ENCODE measurements around the gene ZNF214. TPM values are rescaled to one million over a fixed set of nuclear protein-coding genes. Genes with fewer than 3 reads are reported as not detected.
"Not testable (repeated sequence)": the region's sequence is repeated elsewhere in the genome, so short reads cannot be mapped to it uniquely, and the experiment has no call there.

ZNF214 gene
- total RNA-seq, 2 experiments from 2014 or later = not detected

GRCh38 chr11:6991227-6991626 lies 28.9 kb downstream of the ZNF214 start:
- Mint-ChIP-seq H3K36me3 (ENCODE audit: low read depth) (no peaks in the 10 kb centered on the region), H3K9me3 (no peaks in the 10 kb centered on the region), H3K27me3 (no peaks in the 10 kb centered on the region), H3K4me3 (no peak overlapping the region), H3K27ac (no peak overlapping the region), H3K4me1 (ENCODE audit: low read depth) (no peaks in the 10 kb centered on the region)
- no peak for ATAC-seq
- ChIA-PET POLR2A (no interaction called here), CTCF (no interaction called here)
- intact Hi-C loops (cut with micrococcal nuclease) = no loop called here
- TF ChIP-seq, protein P1, sequence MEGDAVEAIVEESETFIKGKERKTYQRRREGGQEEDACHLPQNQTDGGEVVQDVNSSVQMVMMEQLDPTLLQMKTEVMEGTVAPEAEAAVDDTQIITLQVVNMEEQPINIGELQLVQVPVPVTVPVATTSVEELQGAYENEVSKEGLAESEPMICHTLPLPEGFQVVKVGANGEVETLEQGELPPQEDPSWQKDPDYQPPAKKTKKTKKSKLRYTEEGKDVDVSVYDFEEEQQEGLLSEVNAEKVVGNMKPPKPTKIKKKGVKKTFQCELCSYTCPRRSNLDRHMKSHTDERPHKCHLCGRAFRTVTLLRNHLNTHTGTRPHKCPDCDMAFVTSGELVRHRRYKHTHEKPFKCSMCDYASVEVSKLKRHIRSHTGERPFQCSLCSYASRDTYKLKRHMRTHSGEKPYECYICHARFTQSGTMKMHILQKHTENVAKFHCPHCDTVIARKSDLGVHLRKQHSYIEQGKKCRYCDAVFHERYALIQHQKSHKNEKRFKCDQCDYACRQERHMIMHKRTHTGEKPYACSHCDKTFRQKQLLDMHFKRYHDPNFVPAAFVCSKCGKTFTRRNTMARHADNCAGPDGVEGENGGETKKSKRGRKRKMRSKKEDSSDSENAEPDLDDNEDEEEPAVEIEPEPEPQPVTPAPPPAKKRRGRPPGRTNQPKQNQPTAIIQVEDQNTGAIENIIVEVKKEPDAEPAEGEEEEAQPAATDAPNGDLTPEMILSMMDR (IDR thresholded peaks at IDR 0.05) = no peak
- no peak for DNase-seq

- Mint-ChIP-seq H3K4me1 (ENCODE audit: low read depth) (no peaks in the 10 kb centered on the region), H3K36me3 (ENCODE audit: low read depth) (no peaks in the 10 kb centered on the region), H3K27ac (no peak overlapping the region), H3K27me3 (peaks cover 1% of the 10 kb centered on the region), H3K4me3 (no peak overlapping the region), H3K9me3 (no peaks in the 10 kb centered on the region)
- intact Hi-C loops (cut with micrococcal nuclease) = no loop called here
- ChIA-PET POLR2A (no interaction called here), CTCF (no interaction called here)
- TF ChIP-seq, protein P1 (IDR thresholded peaks at IDR 0.05) = no peak
- ATAC-seq (no peak), DNase-seq (no peak)
These were observed 31.6 kb downstream of the ZNF214 start for GRCh38 chr11:6988506-6988905.

DNA sequence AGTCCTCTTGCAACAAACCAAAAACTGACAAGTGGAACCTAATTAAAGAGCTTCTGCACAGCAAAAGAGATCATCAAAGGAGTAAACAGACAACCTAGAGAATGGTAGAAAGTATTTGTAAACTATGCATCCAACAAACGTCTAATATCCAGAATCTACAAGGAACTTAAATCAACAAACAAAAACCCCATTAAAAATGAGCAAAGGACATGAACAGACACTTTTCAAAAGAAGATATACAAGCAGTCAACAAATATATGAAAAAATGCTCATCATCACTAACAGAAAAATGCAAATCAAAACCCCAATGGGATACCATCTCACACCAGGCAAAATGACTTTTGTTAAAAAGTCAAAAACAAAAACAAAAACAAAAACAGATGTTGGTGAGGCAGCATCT lies 33.7 kb downstream of the ZNF214 start:
- Mint-ChIP-seq H3K27me3 (peaks cover 3% of the 10 kb centered on the region), H3K9me3 (no peaks in the 10 kb centered on the region), H3K4me1 (ENCODE audit: low read depth) (no peaks in the 10 kb centered on the region), H3K4me3 (no peak overlapping the region), H3K27ac (no peak overlapping the region), H3K36me3 (ENCODE audit: low read depth) (no peaks in the 10 kb centered on the region)
- DNase-seq (no peak), ATAC-seq (no peak)
- TF ChIP-seq, protein P1 (IDR thresholded peaks at IDR 0.05) = no peak
- CTCF ChIA-PET = no interaction called here
- POLR2A ChIA-PET = interaction anchor here (0.7 kb wide), 1 partner anchor 219 kb away, joined by 3 read pairs; no protein-coding TSS in a partner anchor
- intact Hi-C loops (cut with micrococcal nuclease) = no loop called here

DNA sequence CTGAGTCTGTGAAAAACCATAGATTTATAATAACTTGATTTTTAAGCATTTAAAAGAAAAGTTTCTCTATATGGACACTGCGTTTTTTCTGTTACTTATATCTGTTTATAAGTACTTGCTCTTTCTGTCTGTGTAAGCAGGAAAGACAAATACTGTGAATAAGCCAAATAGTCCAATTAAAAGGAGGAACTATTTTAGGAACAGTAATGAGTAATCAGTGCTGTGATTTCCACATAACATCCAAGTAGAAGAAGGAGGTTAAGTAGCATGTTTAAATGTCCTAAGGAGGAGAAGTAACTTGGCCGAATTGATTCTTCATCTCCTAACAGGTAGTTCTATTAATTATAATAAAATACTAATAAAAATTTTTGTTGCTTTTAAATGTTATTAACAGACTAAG lies 40.8 kb downstream of the ZNF214 start:
- ChIA-PET CTCF (interaction anchor here (0.7 to 0.9 kb wide), 2 partner anchors 13 to 14 kb away, joined by 3 read pairs; no protein-coding TSS in a partner anchor), POLR2A (no interaction called here)
- intact Hi-C loops (cut with micrococcal nuclease) = no loop called here
- Mint-ChIP-seq H3K9me3 (no peaks in the 10 kb centered on the region), H3K4me1 (ENCODE audit: low read depth) (no peaks in the 10 kb centered on the region), H3K27me3 (peaks cover 4% of the 10 kb centered on the region), H3K4me3 (no peak overlapping the region), H3K36me3 (ENCODE audit: low read depth) (no peaks in the 10 kb centered on the region), H3K27ac (no peak overlapping the region)
- DNase-seq = no peak
- ATAC-seq = no peak
- TF ChIP-seq, protein P1 (IDR thresholded peaks at IDR 0.05) = no peak

DNA sequence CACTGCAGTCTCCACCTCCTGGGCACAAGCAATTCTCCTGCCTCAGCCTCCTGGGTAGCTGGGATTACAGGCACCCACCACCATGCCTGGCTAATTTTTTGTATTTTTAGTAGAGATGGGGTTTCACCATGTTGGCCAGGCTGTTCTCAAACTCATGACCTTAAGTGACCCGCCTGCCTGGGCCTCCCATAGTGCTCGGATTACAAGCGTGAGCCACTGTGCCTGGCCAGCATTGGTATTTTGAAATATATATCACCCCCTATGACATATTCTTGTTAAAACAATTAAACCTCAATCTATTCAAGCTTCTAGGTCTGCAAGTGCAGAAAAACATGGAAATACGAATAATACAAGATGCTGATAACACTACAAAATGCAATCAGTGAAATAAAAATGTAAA lies 50.3 kb downstream of the ZNF214 start:
- H3K9me3 Mint-ChIP-seq; CTCF ChIA-PET; intact Hi-C loops (cut with micrococcal nuclease); H3K27me3 Mint-ChIP-seq; H3K36me3 Mint-ChIP-seq (ENCODE audit: low read depth); H3K27ac Mint-ChIP-seq; H3K4me3 Mint-ChIP-seq; H3K4me1 Mint-ChIP-seq (ENCODE audit: low read depth); ATAC-seq; POLR2A ChIA-PET; DNase-seq: not testable (repeated sequence)

DNA sequence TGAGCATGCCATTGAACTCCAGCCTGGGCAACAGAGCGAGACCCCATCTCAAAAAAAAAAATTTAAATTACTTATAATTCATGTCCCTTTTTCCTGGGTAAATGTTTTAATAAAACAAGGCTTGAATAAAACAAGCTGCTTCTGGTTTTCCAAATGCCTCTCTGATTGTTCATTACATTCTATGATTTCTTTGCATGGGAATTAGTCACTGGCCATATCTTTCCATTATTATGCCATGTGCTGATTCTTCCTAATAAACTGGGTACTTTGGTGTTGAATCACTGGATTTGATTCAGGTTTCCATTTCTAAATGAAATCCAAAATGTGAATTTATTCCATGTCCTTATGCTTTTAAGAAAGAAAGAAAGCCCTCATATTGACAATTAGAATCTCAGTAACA lies 51.3 kb downstream of the ZNF214 start:
- H3K9me3 Mint-ChIP-seq = peaks cover 2% of the 10 kb centered on the region
- H3K36me3 Mint-ChIP-seq (ENCODE audit: low read depth) = no peaks in the 10 kb centered on the region
- no peaks in the 10 kb centered on the region for H3K4me1 Mint-ChIP-seq (ENCODE audit: low read depth)
- ATAC-seq (no peak), DNase-seq (no peak)
- POLR2A ChIA-PET = no interaction called here
- no peak overlapping the region for H3K4me3 Mint-ChIP-seq
- H3K27me3 Mint-ChIP-seq = no peaks in the 10 kb centered on the region
- no peak overlapping the region for H3K27ac Mint-ChIP-seq
- CTCF ChIA-PET = interaction anchor here (0.6 kb wide), 1 partner anchor 157 kb away, joined by 3 read pairs; no protein-coding TSS in a partner anchor
- TF ChIP-seq, protein P1 (IDR thresholded peaks at IDR 0.05) = no peak
- intact Hi-C loops (cut with micrococcal nuclease) = no loop called here

All from activated CD8-positive, alpha-beta T cell treated with anti-CD3 and anti-CD28 coated beads for 36 hours (primary cell).